Stimulated activated memory B cell treated with anti-CD40 and anti-IgM and Interleukin-4, amounts not matched to agents 10 μg/mL and 1 μg/mL and 100 μg/mL, for 72 hours (primary cell): ENCODE results near the gene KLF13.

Source experiments
- ATAC-seq: fragments of 150-1000 bp; cut with Tn5 transposase; 2 replicates; pipeline ENCODE4 v1.10.0; 2021
- H3K27ac Mint-ChIP-seq: one replicate; pipeline ENCODE4 v1.8.0; 2022; ENCODE audit warnings: mild to moderate bottlenecking, mixed read lengths
- H3K27me3 Mint-ChIP-seq: one replicate; pipeline ENCODE4 v1.8.0; 2022; ENCODE audit warnings: mixed read lengths
- H3K36me3 Mint-ChIP-seq: one replicate; pipeline ENCODE4 v1.8.0; 2022; ENCODE audit warnings: mixed read lengths
- H3K4me1 Mint-ChIP-seq: one replicate; pipeline ENCODE4 v1.8.0; 2022; ENCODE audit warnings: mixed read lengths
- H3K4me3 Mint-ChIP-seq: one replicate; pipeline ENCODE4 v1.8.0; 2022; ENCODE audit warnings: mild to moderate bottlenecking, moderate library complexity, mixed read lengths
- H3K9me3 Mint-ChIP-seq: one replicate; pipeline ENCODE4 v1.8.0; 2022; ENCODE audit warnings: mixed read lengths

KLF13 gene

DNA sequence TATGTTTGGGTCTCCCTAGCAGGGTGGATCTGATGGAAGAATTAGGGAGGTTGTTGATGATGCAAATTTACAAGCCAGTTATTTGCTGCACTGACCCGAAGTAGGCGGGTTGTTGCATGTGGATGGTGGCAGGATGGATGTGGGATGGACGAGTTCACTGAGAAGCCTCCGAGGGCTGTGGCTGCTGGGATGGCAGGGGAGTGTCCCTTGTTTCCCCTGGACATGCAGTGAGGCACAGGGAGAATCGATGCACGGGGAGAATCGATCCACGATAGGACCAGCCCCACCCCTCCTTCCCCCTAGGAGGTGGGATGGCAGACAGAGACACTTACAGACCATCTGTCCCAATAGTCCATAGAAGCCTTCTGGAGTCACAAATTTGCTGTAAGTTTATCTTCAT is 31.0 kb upstream of the KLF13 start:
- Mint-ChIP-seq H3K4me3 (no peak overlapping the region), H3K4me1 (peaks cover 12% of the 10 kb centered on the region), H3K27me3 (peaks cover 20% of the 10 kb centered on the region), H3K9me3 (no peaks in the 10 kb centered on the region), H3K27ac (no peak overlapping the region), H3K36me3 (no peaks in the 10 kb centered on the region)
- no peak for ATAC-seq

DNA sequence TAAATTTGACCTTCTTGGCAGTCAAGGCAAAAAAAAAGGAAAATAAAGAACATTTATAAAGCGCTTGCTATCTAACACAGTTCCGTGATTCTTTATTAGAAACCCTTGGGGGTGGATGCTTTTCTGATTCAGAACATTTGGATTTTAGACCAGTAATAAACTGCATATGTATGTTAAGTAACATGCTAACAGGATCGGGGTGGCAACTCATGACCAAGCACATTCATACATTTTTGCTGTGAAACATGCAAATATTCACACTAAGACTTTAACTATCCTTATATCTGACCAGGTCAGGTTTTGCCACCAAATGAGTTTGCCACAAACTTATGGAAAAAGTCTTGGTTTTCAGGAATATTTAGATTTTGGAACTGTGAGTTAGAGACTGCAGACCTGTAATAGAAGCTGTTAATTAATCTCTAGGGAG is 30.4 kb upstream of the KLF13 start:
- Mint-ChIP-seq H3K4me1 (peaks cover 11% of the 10 kb centered on the region), H3K27me3 (peaks cover 20% of the 10 kb centered on the region), H3K36me3 (no peaks in the 10 kb centered on the region), H3K9me3 (no peaks in the 10 kb centered on the region), H3K27ac (peak overlapping the region; percentile 13), H3K4me3 (no peak overlapping the region)
- no peak for ATAC-seq

GRCh38 chr15:31296646-31297574 is 29.7 kb upstream of the KLF13 start:
- H3K4me3 Mint-ChIP-seq = no peak overlapping the region
- no peaks in the 10 kb centered on the region for H3K9me3 Mint-ChIP-seq
- peak overlapping the region; percentile 13 for H3K27ac Mint-ChIP-seq
- no peak for ATAC-seq
- no peaks in the 10 kb centered on the region for H3K36me3 Mint-ChIP-seq
- H3K27me3 Mint-ChIP-seq = peaks cover 14% of the 10 kb centered on the region
- peaks cover 14% of the 10 kb centered on the region for H3K4me1 Mint-ChIP-seq

DNA sequence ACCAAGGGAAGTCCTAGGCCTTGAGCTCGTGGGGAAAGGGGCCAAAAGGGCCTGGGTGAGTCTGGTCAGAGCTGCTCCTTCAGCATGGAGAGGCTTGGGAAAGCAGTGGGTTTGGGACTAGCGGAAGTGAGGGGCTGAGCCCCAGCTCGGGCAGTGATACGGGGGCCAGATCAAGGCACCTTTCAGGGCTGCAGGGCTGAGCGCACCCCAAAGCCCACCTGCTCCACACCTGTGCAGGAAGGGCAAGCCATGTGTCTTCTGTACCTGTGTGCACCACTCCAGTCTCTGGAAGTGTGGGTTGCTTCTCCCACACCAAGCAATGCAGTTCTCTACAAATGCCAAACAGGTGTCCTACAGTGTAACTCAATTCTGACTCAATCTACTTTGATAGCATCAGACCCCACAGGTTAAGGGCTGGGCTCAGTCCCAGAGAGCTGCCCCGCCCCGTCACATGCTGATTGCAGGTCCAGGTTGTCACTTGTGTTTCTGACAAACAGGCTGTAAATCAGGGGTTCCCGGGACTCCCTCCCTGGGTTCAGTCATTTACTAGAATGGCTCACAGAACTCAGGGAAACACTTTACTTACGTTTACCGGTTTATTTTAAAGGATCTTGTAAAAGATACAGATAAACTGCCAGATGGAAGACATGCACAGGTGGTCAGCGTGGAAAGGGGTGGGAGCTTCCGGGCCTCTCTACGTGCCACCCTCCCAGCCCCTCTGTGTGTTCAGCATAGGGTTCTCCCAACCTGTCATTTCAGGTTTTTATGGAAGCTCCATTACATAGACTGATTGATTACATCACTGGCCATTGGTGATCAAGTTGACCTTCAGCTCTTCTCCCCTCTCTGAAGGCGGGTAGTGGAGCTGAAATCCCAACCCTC is 28.8 kb upstream of the KLF13 start:
- Mint-ChIP-seq H3K4me1 (peaks cover 23% of the 10 kb centered on the region), H3K36me3 (no peaks in the 10 kb centered on the region), H3K4me3 (no peak overlapping the region), H3K9me3 (no peaks in the 10 kb centered on the region), H3K27ac (no peak overlapping the region), H3K27me3 (peaks cover 7% of the 10 kb centered on the region)
- no peak for ATAC-seq

- H3K4me1 Mint-ChIP-seq = peaks cover 29% of the 10 kb centered on the region
- H3K36me3 Mint-ChIP-seq = no peaks in the 10 kb centered on the region
- no peaks in the 10 kb centered on the region for H3K9me3 Mint-ChIP-seq
- H3K27me3 Mint-ChIP-seq = no peaks in the 10 kb centered on the region
- H3K4me3 Mint-ChIP-seq = no peak overlapping the region
- no peak overlapping the region for H3K27ac Mint-ChIP-seq
- no peak for ATAC-seq
These were observed 27.9 kb upstream of the KLF13 start for GRCh38 chr15:31298707-31299172.

DNA sequence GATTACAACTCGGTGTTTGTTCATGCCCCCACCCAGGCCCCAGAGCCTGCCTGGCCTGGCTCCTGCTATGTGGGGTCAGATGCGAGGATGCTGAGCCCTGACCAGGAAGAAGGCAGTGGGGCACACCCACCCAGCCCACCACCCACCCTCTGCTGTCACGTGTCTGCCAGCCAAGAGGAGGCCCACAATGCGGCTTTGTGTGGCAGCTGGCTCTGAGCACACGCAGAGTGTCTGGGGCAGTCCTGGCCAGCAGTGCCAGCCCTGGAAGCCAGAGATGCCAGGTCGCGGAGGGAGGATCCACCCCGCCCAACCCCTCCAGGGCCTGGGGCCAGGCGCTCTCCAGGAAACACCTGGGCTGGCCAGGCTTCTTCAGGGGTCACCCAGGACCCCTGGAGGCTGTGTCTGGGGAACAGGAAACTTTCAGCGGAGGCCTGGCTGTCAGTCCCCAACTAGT is 26.4 kb upstream of the KLF13 start:
- no peaks in the 10 kb centered on the region for H3K9me3 Mint-ChIP-seq
- no peak overlapping the region for H3K4me3 Mint-ChIP-seq
- no peak for ATAC-seq
- H3K27me3 Mint-ChIP-seq = no peaks in the 10 kb centered on the region
- H3K36me3 Mint-ChIP-seq = no peaks in the 10 kb centered on the region
- peak overlapping the region; percentile 6 for H3K27ac Mint-ChIP-seq
- peaks cover 29% of the 10 kb centered on the region for H3K4me1 Mint-ChIP-seq

DNA sequence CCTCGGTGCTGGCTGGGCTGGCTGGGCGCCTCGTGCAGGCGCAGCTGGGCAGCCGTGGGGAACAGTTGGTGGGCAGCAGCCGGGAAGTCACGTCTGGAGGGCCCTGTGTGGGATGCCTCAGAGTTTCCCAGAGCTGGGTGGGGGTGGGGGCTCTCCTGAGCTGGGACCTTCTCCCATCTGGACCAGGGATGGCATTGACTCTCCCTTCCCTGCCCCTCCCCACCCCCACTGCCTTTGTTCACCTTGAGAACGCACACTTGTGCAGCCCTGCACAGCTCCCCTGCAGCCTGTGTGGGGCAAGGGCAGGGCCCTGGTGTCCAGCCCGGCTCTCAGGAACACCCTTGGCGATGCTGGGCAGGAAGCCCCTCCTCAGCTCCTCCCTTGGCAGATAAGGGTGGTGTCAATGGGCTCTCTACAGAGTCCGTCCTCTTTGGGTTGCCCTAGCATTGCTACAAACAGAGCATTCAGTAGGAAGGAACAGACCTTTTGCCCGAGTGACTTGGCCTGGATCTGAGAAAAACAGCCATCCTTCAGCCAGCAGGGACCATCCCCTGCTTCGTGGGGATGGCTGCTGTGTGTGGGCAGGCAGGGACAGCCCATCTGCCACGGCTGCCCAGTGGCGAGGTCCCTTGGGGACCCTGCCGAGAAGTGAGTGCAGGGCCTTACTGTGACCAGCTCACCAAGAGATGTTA is 25.5 kb upstream of the KLF13 start:
- Mint-ChIP-seq H3K27ac (no peak overlapping the region), H3K27me3 (no peaks in the 10 kb centered on the region), H3K4me3 (no peak overlapping the region), H3K4me1 (peaks cover 29% of the 10 kb centered on the region), H3K9me3 (no peaks in the 10 kb centered on the region), H3K36me3 (no peaks in the 10 kb centered on the region)
- no peak for ATAC-seq

DNA sequence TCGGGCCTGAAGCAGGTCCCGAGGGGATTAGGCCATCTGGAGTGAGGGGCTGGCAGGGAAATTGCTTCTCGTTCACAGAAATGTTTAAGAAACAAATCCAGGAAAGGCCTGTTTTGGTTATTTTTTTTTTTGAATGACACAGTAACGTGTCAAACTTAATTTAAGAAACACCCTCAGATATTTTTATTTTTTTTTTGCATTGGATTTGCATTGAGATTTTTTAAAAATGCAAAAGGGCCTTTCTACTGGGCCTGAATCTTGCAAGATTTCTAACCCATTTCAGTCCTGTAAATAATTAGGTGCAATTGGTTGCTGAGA is 25.0 kb upstream of the KLF13 start:
- Mint-ChIP-seq H3K9me3 (no peaks in the 10 kb centered on the region), H3K27me3 (no peaks in the 10 kb centered on the region), H3K4me1 (peaks cover 29% of the 10 kb centered on the region), H3K27ac (peak overlapping the region; percentile 62), H3K36me3 (no peaks in the 10 kb centered on the region), H3K4me3 (no peak overlapping the region)
- ATAC-seq = no peak

GRCh38 chr15:31302029-31302657 is 24.5 kb upstream of the KLF13 start:
- peak overlapping the region; percentile 62 for H3K27ac Mint-ChIP-seq
- ATAC-seq = no peak
- H3K27me3 Mint-ChIP-seq = no peaks in the 10 kb centered on the region
- H3K36me3 Mint-ChIP-seq = no peaks in the 10 kb centered on the region
- H3K4me3 Mint-ChIP-seq = no peak overlapping the region
- H3K4me1 Mint-ChIP-seq = peaks cover 31% of the 10 kb centered on the region
- H3K9me3 Mint-ChIP-seq = no peaks in the 10 kb centered on the region

DNA sequence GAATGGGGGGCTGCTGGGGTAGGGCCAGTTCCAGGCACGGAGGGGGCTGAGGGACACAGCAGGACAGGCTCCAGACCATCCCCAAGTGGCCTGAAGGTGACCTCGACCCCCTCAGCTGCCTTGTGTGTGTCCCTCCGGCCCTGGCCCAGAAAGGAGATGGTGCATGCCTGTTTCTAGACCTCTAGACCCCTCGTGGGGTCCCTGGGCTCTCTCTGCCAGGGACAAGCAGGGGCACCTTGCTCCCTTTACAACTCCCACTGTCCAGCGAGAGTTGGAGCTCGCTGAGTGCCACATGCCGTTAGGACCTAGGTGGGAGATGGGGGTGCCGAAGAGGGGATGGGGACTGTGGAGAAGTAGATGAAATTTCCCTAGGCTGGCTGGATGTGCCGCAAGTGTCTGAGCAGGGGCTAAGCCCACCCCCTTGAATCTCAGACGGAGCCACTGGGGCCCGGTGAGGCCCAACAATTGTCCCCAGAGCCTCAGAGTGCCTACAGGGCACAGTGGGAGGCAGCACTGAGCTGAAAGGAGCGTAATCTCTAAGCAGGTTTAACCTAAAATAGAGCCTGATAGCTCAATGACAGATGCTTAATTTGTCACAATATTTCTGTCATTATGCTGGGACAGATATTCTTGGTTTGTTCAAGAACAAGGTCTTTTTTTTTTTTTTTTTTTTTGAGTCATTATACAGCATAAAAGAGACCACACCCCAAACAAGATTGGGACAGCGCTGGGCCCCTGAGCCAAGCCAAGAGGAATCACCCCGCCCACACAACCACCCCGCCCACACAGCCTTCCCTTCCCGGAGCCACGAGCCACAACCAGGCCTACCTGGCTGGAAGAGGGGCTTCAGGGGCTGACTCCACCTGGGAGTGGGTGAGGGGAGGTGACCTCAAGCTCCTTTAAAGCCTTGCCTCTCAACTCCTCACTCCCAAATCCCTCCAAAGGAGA is 23.6 kb upstream of the KLF13 start:
- Mint-ChIP-seq H3K4me3 (no peak overlapping the region), H3K9me3 (no peaks in the 10 kb centered on the region), H3K27me3 (no peaks in the 10 kb centered on the region), H3K36me3 (no peaks in the 10 kb centered on the region), H3K27ac (peak overlapping the region; percentile 62), H3K4me1 (peaks cover 41% of the 10 kb centered on the region)
- no peak for ATAC-seq

- H3K4me1 Mint-ChIP-seq = peaks cover 49% of the 10 kb centered on the region
- H3K36me3 Mint-ChIP-seq = no peaks in the 10 kb centered on the region
- ATAC-seq = no peak
- H3K4me3 Mint-ChIP-seq = no peak overlapping the region
- H3K27me3 Mint-ChIP-seq = no peaks in the 10 kb centered on the region
- H3K27ac Mint-ChIP-seq = peak overlapping the region; percentile 62
- H3K9me3 Mint-ChIP-seq = no peaks in the 10 kb centered on the region
These were observed 22.6 kb upstream of the KLF13 start for GRCh38 chr15:31303726-31304648.

GRCh38 chr15:31304751-31305365 is 21.8 kb upstream of the KLF13 start:
- Mint-ChIP-seq H3K27me3 (no peaks in the 10 kb centered on the region), H3K4me3 (no peak overlapping the region), H3K9me3 (no peaks in the 10 kb centered on the region), H3K4me1 (peaks cover 51% of the 10 kb centered on the region), H3K36me3 (no peaks in the 10 kb centered on the region), H3K27ac (peak overlapping the region; percentile 20)
- no peak for ATAC-seq

GRCh38 chr15:31305375-31305774 is 21.3 kb upstream of the KLF13 start:
- Mint-ChIP-seq H3K4me3 (no peak overlapping the region), H3K27ac (peak overlapping the region; percentile 20), H3K27me3 (no peaks in the 10 kb centered on the region), H3K9me3 (no peaks in the 10 kb centered on the region), H3K4me1 (peaks cover 51% of the 10 kb centered on the region), H3K36me3 (no peaks in the 10 kb centered on the region)
- ATAC-seq = no peak
